ENCODE results near the gene ADGRF3. TPM values are rescaled to one million over a fixed set of nuclear protein-coding genes. Genes with fewer than 3 reads are reported as not detected.
"Not testable (repeated sequence)": the region's sequence is repeated elsewhere in the genome, so short reads cannot be mapped to it uniquely, and the experiment has no call there.

The ADGRF3 gene
- total and polyA plus RNA-seq, 9 donors, result 0.06 to 0.33 (median 0.16) TPM; not detected in 5

DNA sequence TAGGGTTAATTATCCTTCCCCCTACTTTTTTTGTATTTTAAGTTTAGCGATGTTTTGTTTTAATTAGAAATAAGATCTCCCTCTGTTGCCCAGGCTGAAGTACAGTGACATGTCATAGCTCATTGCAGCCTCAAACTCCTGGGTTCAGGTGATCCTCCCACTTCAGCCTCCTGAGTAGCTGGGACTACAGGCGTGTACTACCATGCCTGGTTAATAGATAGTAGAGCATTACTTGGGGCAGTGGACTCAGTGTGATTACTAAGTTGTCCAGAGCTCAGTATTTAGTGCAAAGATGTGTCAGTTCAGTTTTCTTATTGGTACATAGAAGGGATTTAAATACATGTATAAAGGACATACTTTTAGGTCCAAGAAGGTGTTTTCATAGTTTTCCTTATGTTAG lies 9.5 kb upstream of the ADGRF3 start:
- no peak overlapping the region for H3K4me3 ChIP-seq
- intact Hi-C loops (cut with DNase I), result loop anchor here in 1 of 4 donors (10.0 kb wide), 1 partner anchor 219 kb away; no protein-coding TSS in a partner anchor
- H3K9me3 ChIP-seq, result no peaks in the 10 kb centered on the region
- TF ChIP-seq POLR2A (IDR thresholded peaks at IDR 0.05) (no peak), EP300 (IDR thresholded peaks at IDR 0.05) (no peak)
- TF ChIP-seq, protein P1, sequence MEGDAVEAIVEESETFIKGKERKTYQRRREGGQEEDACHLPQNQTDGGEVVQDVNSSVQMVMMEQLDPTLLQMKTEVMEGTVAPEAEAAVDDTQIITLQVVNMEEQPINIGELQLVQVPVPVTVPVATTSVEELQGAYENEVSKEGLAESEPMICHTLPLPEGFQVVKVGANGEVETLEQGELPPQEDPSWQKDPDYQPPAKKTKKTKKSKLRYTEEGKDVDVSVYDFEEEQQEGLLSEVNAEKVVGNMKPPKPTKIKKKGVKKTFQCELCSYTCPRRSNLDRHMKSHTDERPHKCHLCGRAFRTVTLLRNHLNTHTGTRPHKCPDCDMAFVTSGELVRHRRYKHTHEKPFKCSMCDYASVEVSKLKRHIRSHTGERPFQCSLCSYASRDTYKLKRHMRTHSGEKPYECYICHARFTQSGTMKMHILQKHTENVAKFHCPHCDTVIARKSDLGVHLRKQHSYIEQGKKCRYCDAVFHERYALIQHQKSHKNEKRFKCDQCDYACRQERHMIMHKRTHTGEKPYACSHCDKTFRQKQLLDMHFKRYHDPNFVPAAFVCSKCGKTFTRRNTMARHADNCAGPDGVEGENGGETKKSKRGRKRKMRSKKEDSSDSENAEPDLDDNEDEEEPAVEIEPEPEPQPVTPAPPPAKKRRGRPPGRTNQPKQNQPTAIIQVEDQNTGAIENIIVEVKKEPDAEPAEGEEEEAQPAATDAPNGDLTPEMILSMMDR (IDR thresholded peaks at IDR 0.05), result no peak
- no peak overlapping the region for H3K27ac ChIP-seq
- DNase-seq, result no peak
- 94 to 97% (median 94%) methylated on average over 2 of the region's 2 CpGs for WGBS, 3 donors
- no peaks in the 10 kb centered on the region for H3K27me3 ChIP-seq
- H3K36me3 ChIP-seq, result no peaks in the 10 kb centered on the region
- H3K4me1 ChIP-seq (ENCODE audit: insufficient read depth), result no peaks in the 10 kb centered on the region

DNA sequence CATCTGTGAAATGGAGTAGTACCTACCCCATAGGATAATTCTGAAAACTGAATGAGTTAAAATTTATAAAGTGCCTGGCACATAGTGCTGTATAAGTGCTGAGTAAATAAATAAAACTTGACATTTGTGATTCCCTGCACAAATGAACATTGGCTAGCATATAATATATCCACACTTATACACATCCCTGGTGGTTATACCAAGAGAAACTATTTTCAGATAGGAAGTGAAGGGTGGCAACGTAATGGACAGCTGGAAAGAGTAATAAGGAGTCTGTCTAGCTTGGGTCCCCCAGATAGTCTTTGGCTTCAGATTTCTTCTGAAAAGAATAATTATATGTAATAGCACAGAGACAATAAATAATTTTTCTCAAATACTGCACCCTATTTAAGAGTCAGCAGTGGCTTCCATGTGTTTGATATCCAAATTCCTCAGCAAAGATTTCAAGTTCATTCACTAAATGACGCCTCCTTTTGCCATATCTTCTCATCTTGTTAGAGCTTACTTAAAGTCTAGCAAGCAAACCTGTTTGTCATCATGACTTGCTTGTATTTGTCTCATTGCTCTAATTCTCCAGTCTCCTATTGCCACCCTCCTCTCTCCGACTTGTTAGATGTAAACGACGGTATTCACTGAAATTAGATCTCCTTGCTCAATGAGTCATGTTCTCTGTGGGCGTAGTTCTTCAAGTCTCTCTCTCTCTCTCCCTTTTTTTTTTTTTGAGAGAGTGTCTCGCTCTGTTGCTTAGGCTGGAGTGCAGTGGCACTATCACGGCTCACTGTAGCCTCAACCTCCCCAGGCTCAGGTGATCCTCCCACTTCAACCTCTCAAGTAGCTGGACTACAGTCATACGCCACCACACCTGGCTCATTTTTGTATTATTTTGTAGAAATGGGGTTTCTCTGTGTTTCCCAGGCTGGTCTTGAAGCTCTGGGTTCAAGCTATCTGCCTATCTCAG lies 8.7 kb upstream of the ADGRF3 start:
- Histone ChIP-seq H3K27me3 (no peaks in the 10 kb centered on the region), H3K4me1 (ENCODE audit: insufficient read depth) (no peaks in the 10 kb centered on the region), H3K9me3 (no peaks in the 10 kb centered on the region), H3K36me3 (no peaks in the 10 kb centered on the region), H3K4me3 (no peak overlapping the region), H3K27ac (no peak overlapping the region)
- no peak for DNase-seq
- WGBS, 3 donors, result 60 to 62% (median 62%) methylated on average over 9 of the region's 9 CpGs
- intact Hi-C loops (cut with DNase I), result loop anchor here in 1 of 4 donors (10.0 kb wide), 1 partner anchor 219 kb away; no protein-coding TSS in a partner anchor
- TF ChIP-seq, protein P1 (IDR thresholded peaks at IDR 0.05), result no peak
- TF ChIP-seq EP300 (IDR thresholded peaks at IDR 0.05), result no peak
- TF ChIP-seq POLR2A (IDR thresholded peaks at IDR 0.05), result no peak

DNA sequence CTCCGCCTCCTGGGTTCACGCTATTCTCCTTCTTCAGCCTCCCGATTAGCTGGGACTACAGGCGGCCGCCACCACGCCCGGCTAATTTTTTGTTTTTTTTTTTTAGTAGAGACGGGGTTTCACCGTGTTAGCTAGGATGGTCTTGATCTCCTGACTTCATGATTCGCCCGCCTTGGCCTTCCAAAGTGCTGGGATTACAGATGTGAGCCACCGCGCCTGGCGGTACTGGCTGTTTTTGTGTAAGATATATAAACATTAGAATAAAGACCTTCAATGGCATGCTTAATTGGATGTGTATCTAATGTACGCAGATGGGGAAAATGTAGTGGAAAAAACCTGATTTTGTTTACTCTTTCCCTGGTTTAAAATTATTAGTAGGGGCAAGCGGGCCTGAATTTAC lies 7.9 kb upstream of the ADGRF3 start:
- H3K9me3 ChIP-seq, result not testable (repeated sequence)
- 96 to 99% (median 97%) methylated on average over 16 of the region's 16 CpGs for WGBS, 3 donors

DNA sequence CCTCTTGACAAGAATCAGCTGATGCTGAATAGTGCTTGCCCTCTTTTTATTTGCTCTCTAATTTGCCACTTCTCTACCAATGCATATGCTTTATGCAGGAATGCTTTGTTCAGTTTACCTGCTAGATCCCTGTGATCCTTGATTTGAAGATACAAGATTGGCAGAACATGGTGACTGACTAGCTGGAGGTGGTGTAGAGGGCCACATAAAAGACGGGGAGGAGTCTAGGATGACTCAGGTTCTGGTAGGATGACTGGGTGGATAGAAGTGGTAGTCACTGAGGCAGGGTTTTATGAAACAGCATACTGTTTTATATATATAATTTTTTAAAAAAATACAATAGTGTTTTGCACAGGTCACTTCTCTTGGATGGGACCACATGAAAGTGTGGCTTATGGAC lies 6.3 kb upstream of the ADGRF3 start:
- TF ChIP-seq, protein P1 (IDR thresholded peaks at IDR 0.05), result no peak
- TF ChIP-seq EP300 (IDR thresholded peaks at IDR 0.05) (no peak), POLR2A (IDR thresholded peaks at IDR 0.05) (no peak)
- Histone ChIP-seq H3K36me3 (no peaks in the 10 kb centered on the region), H3K27ac (no peak overlapping the region), H3K4me3 (no peak overlapping the region), H3K4me1 (ENCODE audit: insufficient read depth) (no peaks in the 10 kb centered on the region), H3K27me3 (no peaks in the 10 kb centered on the region), H3K9me3 (no peaks in the 10 kb centered on the region)
- WGBS, 3 donors, result 92 to 100% (median 95%) methylated on average over 1 of the region's 1 CpG
- no peak for DNase-seq
- intact Hi-C loops (cut with DNase I), result loop anchor here in 1 of 4 donors (10.0 kb wide), 1 partner anchor 222 kb away; no protein-coding TSS in a partner anchor

More for the DNA sequence above, 7.9 kb upstream of the ADGRF3 start:
- not testable (repeated sequence) for H3K4me3 ChIP-seq; DNase-seq; H3K4me1 ChIP-seq (ENCODE audit: insufficient read depth); H3K27me3 ChIP-seq; H3K27ac ChIP-seq; H3K36me3 ChIP-seq
- intact Hi-C loops (cut with DNase I), result loop anchor here in 1 of 4 donors (10.0 kb wide), 1 partner anchor 220 kb away; no protein-coding TSS in a partner anchor

Data from ovary (tissue), 9 donors.